Measurements from ENCODE around the gene MORN5.

GRCh38 chr9:122122468-122122867, 37.2 kb upstream of the MORN5 start:
- TF ChIP-seq ASH2L (IDR thresholded peaks at IDR 0.05; ENCODE audit: borderline replicate concordance, low read depth) (no peak), POLR2AphosphoS5 (IDR thresholded peaks at IDR 0.05; ENCODE audit: low read length) (no peak), CTCF (IDR thresholded peaks at IDR 0.05 in 2 of 3, conservative IDR thresholded peaks at IDR 0.05 in 1 of 3; ENCODE audit: control insufficient read depth in 2 of 3, extremely low read depth in 1 of 3, insufficient read depth in 1 of 3, low read depth in 3 of 3, low read length in 3 of 3) (no peak), BHLHE40 (IDR thresholded peaks at IDR 0.05; ENCODE audit: borderline replicate concordance in 1 of 2, low read depth in 2 of 2, low read length in 1 of 2) (no peak), ZNF207 (IDR thresholded peaks at IDR 0.05; ENCODE audit: borderline replicate concordance) (no peak), EGR1 (IDR thresholded peaks at IDR 0.05; ENCODE audit: borderline replicate concordance in 1 of 2, low read depth in 2 of 2, low read length in 2 of 2) (no peak), CHD1 (IDR thresholded peaks at IDR 0.05; ENCODE audit: low read depth, low read length) (no peak), POLR2A (IDR thresholded peaks at IDR 0.05; ENCODE audit: low read depth, low read length) (no peak), SRF (IDR thresholded peaks at IDR 0.05; ENCODE audit: low read depth in 2 of 2, low read length in 2 of 2) (no peak), BCLAF1 (IDR thresholded peaks at IDR 0.05) (no peak), ZNF274 (IDR thresholded peaks at IDR 0.05; ENCODE audit: insufficient read depth, insufficient read length) (no peak), ESRRA (IDR thresholded peaks at IDR 0.05; ENCODE audit: low read length) (no peak)

Measured in GM12878 (cell line).